ENCODE results near the gene SLC25A22. TPM values are rescaled to one million over a fixed set of nuclear protein-coding genes. Genes with fewer than 3 reads are reported as not detected.
A peak's percentile ranks its signal among the peaks of the same experiment; 100 is the strongest.

The SLC25A22 gene
- total and polyA plus RNA-seq, 10 of the 15 experiments (the other 5 are each of a cell fraction or from before 2014, with no cell fraction given): 0.27 to 27.0 (median 8.2) TPM

DNA sequence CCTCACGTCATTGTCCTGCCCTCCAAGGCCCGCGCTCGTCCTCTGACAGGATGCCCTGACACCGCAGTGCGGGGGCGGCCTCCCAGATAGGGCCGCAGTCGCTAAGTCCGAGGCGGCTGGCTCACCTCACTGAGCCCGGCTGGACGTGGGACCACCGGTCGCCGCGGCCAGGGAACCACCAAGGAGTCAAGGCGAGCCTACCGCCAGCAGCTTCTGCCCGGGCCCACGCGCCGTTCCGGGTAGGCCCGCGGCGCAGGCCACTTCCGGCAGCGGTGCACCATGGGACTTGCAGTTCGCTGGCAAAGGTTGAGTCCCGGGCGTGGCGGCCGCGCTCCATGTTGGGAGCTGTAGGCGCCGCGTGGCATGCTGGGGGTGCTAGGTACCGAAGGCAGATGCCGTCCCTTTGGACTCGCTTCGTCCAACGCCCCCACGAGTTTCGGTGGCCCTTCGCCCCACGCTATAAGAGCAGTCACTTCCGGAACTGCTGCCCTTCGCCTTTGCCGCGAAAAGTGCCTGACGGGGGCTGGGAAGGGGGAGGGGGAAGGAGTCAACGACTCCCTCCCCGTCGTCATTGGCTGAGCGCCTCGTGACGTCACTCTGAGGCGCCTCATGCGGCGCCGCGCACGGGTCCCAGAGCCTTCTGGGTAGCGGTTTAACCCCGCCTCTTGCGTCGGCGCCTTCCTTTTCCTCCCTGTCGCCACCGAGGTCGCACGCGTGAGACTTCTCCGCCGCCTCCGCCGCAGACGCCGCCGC is 11.4 kb upstream of the SLC25A22 start, which contains the start of gene RPLP2 (continued):
- TF ChIP-seq, protein P1, sequence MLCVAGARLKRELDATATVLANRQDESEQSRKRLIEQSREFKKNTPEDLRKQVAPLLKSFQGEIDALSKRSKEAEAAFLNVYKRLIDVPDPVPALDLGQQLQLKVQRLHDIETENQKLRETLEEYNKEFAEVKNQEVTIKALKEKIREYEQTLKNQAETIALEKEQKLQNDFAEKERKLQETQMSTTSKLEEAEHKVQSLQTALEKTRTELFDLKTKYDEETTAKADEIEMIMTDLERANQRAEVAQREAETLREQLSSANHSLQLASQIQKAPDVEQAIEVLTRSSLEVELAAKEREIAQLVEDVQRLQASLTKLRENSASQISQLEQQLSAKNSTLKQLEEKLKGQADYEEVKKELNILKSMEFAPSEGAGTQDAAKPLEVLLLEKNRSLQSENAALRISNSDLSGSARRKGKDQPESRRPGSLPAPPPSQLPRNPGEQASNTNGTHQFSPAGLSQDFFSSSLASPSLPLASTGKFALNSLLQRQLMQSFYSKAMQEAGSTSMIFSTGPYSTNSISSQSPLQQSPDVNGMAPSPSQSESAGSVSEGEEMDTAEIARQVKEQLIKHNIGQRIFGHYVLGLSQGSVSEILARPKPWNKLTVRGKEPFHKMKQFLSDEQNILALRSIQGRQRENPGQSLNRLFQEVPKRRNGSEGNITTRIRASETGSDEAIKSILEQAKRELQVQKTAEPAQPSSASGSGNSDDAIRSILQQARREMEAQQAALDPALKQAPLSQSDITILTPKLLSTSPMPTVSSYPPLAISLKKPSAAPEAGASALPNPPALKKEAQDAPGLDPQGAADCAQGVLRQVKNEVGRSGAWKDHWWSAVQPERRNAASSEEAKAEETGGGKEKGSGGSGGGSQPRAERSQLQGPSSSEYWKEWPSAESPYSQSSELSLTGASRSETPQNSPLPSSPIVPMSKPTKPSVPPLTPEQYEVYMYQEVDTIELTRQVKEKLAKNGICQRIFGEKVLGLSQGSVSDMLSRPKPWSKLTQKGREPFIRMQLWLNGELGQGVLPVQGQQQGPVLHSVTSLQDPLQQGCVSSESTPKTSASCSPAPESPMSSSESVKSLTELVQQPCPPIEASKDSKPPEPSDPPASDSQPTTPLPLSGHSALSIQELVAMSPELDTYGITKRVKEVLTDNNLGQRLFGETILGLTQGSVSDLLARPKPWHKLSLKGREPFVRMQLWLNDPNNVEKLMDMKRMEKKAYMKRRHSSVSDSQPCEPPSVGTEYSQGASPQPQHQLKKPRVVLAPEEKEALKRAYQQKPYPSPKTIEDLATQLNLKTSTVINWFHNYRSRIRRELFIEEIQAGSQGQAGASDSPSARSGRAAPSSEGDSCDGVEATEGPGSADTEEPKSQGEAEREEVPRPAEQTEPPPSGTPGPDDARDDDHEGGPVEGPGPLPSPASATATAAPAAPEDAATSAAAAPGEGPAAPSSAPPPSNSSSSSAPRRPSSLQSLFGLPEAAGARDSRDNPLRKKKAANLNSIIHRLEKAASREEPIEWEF (IDR thresholded peaks at IDR 0.05; ENCODE audit: insufficient replicate concordance, low read depth, low read length): no peak
- TF ChIP-seq, protein P2, sequence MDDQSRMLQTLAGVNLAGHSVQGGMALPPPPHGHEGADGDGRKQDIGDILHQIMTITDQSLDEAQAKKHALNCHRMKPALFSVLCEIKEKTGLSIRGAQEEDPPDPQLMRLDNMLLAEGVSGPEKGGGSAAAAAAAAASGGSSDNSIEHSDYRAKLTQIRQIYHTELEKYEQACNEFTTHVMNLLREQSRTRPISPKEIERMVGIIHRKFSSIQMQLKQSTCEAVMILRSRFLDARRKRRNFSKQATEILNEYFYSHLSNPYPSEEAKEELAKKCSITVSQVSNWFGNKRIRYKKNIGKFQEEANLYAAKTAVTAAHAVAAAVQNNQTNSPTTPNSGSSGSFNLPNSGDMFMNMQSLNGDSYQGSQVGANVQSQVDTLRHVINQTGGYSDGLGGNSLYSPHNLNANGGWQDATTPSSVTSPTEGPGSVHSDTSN (IDR thresholded peaks at IDR 0.05; ENCODE audit: insufficient replicate concordance, low read depth, low read length): peak; percentile 42
- TF ChIP-seq ZNF622 (IDR thresholded peaks at IDR 0.05) (no peak), SMC3 (IDR thresholded peaks at IDR 0.05; ENCODE audit: borderline replicate concordance, low read length) (no peak)
